WERI-Rb-1 (cell line): ENCODE measurements around the gene SCML2.

Source experiments
- DNase-seq: peaks from one replicate; pipeline ENCODE4 v3.0.0-alpha.2; 2020
- H3K27ac ChIP-seq: fragments of 250-450 bp; sonication (Bioruptor Pico); 2 replicates; pipeline ENCODE4 v1.5.1; 2020; ENCODE audit warnings: mild to moderate bottlenecking, moderate library complexity
- H3K27me3 ChIP-seq: fragments of 250-450 bp; sonication (Bioruptor Pico); 2 replicates; pipeline ENCODE4 v1.5.1; 2021; ENCODE audit warnings: mild to moderate bottlenecking, low read depth, moderate library complexity; ENCODE audit not compliant: insufficient read depth, severe bottlenecking
- H3K36me3 ChIP-seq: fragments of 250-450 bp; sonication (Bioruptor Pico); 2 replicates; pipeline ENCODE4 v1.5.1; 2020; ENCODE audit warnings: mild to moderate bottlenecking, moderate library complexity
- H3K4me3 ChIP-seq: 2 replicates; pipeline ENCODE4 v1.5.1; 2011; ENCODE audit warnings: low read depth, mild to moderate bottlenecking, control low read depth, low read length
- H3K9me3 ChIP-seq: fragments of 250-450 bp; sonication (Bioruptor Pico); 2 replicates; pipeline ENCODE4 v1.5.1; 2021; ENCODE audit warnings: mild to moderate bottlenecking, moderate library complexity; ENCODE audit not compliant: severe bottlenecking
- TF ChIP-seq, protein P1 (sequence below): IDR thresholded peaks from 2 replicates; pipeline ENCODE4 v1.5.1; 2011; ENCODE audit warnings: low read depth, mild to moderate bottlenecking, control low read depth, inconsistent platforms, low read length

Gene SCML2

GRCh38 chrX:18220786-18221185, 133.7 kb downstream of the SCML2 start, which contains the start of gene BEND2:
Gene BEND2, minus strand, starts transcription at chrX:18220886. Its CDS starts 136 bp downstream, at chrX:18220750.
- Histone ChIP-seq H3K27ac (no peak within 1 kb of the TSS), H3K36me3 (no peaks in the 10 kb centered on the region), H3K9me3 (peaks cover 10% of the 10 kb centered on the region), H3K4me3 (no peak within 1 kb of the TSS), H3K27me3 (peaks cover 48% of the 10 kb centered on the region)
- DNase-seq, result no peak
- TF ChIP-seq, protein P1, sequence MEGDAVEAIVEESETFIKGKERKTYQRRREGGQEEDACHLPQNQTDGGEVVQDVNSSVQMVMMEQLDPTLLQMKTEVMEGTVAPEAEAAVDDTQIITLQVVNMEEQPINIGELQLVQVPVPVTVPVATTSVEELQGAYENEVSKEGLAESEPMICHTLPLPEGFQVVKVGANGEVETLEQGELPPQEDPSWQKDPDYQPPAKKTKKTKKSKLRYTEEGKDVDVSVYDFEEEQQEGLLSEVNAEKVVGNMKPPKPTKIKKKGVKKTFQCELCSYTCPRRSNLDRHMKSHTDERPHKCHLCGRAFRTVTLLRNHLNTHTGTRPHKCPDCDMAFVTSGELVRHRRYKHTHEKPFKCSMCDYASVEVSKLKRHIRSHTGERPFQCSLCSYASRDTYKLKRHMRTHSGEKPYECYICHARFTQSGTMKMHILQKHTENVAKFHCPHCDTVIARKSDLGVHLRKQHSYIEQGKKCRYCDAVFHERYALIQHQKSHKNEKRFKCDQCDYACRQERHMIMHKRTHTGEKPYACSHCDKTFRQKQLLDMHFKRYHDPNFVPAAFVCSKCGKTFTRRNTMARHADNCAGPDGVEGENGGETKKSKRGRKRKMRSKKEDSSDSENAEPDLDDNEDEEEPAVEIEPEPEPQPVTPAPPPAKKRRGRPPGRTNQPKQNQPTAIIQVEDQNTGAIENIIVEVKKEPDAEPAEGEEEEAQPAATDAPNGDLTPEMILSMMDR, result no peak

GRCh38 chrX:18210470-18210869, 144.0 kb downstream of the SCML2 start:
- TF ChIP-seq, protein P1, result no peak
- H3K9me3 ChIP-seq, result no peaks in the 10 kb centered on the region
- no peak for DNase-seq
- H3K27me3 ChIP-seq, result peaks cover 40% of the 10 kb centered on the region
- H3K36me3 ChIP-seq, result no peaks in the 10 kb centered on the region
- no peak overlapping the region for H3K4me3 ChIP-seq
- H3K27ac ChIP-seq, result no peak overlapping the region

DNA sequence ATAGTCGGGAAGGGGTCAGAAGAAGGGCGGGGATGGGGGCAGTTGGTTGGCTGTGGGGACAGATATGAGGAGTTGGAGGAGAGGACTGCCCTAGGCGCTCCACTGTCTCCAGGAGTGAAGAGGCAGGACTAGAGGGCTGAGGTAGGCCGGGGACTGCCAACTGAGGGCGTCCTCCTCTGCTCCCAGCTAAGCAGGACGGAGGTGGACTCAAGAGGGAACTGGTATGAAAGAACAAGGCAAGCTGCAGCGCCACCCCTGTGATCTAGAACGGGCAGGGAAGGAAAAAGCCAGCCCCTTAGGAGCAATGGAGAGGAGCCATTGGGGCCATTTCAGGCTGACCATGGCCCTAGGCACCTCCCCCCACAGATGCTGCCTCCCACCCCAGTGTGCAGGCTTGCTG, 147.8 kb downstream of the SCML2 start:
- H3K27ac ChIP-seq, result no peak overlapping the region
- no peak for DNase-seq
- H3K36me3 ChIP-seq, result no peaks in the 10 kb centered on the region
- TF ChIP-seq, protein P1, result no peak
- no peaks in the 10 kb centered on the region for H3K9me3 ChIP-seq
- H3K27me3 ChIP-seq, result peaks cover 49% of the 10 kb centered on the region
- H3K4me3 ChIP-seq, result no peak overlapping the region

DNA sequence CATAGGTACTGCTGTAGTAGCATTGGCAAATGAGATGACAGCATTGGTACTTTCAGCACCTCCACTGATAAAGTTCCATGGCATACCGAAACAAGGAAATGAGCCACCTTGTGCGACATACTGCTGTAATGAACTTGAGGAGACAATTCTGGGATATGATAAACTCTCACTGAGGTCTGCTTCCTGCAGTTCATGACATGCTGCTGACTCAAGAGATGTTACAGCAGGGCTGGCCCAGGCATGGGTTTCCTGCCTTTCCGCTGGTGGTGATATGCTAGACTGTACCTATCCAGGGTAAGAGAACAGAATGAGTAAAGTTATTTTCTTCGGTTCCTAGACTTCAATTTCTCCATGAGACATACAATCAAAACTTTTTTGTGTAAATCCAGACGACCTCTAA, 150.9 kb downstream of the SCML2 start:
- no peak overlapping the region for H3K4me3 ChIP-seq
- peaks cover 45% of the 10 kb centered on the region for H3K27me3 ChIP-seq
- DNase-seq, result no peak
- no peaks in the 10 kb centered on the region for H3K36me3 ChIP-seq
- H3K27ac ChIP-seq, result no peak overlapping the region
- H3K9me3 ChIP-seq, result no peaks in the 10 kb centered on the region
- TF ChIP-seq, protein P1, result no peak

- Histone ChIP-seq H3K4me3 (no peak overlapping the region), H3K27ac (no peak overlapping the region), H3K9me3 (no peaks in the 10 kb centered on the region), H3K36me3 (no peaks in the 10 kb centered on the region), H3K27me3 (peaks cover 50% of the 10 kb centered on the region)
- TF ChIP-seq, protein P1, result no peak
- no peak for DNase-seq
These were observed 159.8 kb downstream of the SCML2 start for GRCh38 chrX:18194688-18195087.
